ENCODE results near the gene PRR5L. TPM values are rescaled to one million over a fixed set of nuclear protein-coding genes. Genes with fewer than 3 reads are reported as not detected.

PRR5L gene, protein sequence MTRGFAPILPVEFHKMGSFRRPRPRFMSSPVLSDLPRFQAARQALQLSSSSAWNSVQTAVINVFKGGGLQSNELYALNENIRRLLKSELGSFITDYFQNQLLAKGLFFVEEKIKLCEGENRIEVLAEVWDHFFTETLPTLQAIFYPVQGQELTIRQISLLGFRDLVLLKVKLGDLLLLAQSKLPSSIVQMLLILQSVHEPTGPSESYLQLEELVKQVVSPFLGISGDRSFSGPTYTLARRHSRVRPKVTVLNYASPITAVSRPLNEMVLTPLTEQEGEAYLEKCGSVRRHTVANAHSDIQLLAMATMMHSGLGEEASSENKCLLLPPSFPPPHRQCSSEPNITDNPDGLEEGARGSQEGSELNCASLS
- total RNA-seq = 1 to 10 TPM; 1.1 to 3.4 (median 1.7) TPM

DNA sequence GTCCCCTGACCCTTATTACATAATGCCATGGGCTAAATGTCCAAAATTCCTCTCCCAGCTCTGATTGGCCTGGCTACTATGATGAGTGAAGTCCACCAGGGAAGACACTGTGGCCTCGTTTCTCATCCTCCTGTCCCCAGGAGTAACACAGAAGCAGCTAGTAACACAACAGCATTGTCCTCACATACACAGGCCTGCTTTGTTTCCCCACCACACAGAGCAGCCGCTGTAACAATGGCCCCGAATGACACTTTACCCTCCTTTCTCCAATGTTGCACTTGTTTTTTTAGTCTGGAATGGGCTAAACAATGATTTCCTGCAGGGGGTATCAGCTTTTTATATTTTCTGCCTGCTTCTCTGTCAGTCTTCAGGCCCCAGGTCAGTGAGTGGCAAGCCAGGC, at the start of gene PRR5L:
PRR5L (plus strand) TSS at position 363 of the 400 bp plus-strand sequence. CDS start 104,834 bp downstream, outside the sequence.
- no peak within 1 kb of the TSS for H3K4me3 ChIP-seq (ENCODE audit: low read depth, poor library complexity, severe bottlenecking)
- no peak for DNase-seq (ENCODE audit: low spot score in 2 of 2)
- 68 to 94% methylated on average over 3 of the region's 3 CpGs for WGBS, 2 donors
- intact Hi-C loops (cut with DNase I; ENCODE audit: low total_unique reads) = loop anchor here (5.0 kb wide), 1 partner anchor 196 kb away; no protein-coding TSS in a partner anchor
- no peak for TF ChIP-seq POLR2A (IDR thresholded peaks at IDR 0.05)
- TF ChIP-seq, protein P1, sequence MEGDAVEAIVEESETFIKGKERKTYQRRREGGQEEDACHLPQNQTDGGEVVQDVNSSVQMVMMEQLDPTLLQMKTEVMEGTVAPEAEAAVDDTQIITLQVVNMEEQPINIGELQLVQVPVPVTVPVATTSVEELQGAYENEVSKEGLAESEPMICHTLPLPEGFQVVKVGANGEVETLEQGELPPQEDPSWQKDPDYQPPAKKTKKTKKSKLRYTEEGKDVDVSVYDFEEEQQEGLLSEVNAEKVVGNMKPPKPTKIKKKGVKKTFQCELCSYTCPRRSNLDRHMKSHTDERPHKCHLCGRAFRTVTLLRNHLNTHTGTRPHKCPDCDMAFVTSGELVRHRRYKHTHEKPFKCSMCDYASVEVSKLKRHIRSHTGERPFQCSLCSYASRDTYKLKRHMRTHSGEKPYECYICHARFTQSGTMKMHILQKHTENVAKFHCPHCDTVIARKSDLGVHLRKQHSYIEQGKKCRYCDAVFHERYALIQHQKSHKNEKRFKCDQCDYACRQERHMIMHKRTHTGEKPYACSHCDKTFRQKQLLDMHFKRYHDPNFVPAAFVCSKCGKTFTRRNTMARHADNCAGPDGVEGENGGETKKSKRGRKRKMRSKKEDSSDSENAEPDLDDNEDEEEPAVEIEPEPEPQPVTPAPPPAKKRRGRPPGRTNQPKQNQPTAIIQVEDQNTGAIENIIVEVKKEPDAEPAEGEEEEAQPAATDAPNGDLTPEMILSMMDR (IDR thresholded peaks at IDR 0.05) = no peak

DNA sequence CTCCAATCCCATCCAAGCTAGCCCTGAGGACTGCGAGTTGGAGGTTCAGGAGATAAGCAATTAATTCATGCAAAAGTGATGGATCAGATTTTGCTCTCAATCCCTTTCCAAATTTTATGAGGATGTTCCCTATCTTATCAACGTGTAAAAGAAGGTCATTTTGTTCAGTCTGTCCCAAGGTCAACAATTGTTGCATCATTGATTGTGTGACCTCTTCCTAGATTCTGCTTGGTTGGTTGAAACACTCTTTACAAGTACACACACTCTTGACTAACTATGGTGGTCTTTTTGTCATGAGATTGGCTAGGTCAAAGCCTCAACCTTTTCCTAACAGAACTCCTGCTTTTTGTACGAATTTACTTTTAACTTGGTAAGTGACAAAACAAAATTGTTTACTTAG, 48.6 kb upstream of the PRR5L start:
- H3K4me3 ChIP-seq (ENCODE audit: low read depth, poor library complexity, severe bottlenecking) = no peak overlapping the region
- intact Hi-C loops (cut with DNase I; ENCODE audit: low total_unique reads) = no loop called here
- WGBS, 2 donors = 47 to 59% methylated on average over 3 of the region's 3 CpGs
- no peak for TF ChIP-seq POLR2A (IDR thresholded peaks at IDR 0.05)
- TF ChIP-seq, protein P1 (IDR thresholded peaks at IDR 0.05) = no peak
- DNase-seq (ENCODE audit: low spot score in 2 of 2) = no peak

DNA sequence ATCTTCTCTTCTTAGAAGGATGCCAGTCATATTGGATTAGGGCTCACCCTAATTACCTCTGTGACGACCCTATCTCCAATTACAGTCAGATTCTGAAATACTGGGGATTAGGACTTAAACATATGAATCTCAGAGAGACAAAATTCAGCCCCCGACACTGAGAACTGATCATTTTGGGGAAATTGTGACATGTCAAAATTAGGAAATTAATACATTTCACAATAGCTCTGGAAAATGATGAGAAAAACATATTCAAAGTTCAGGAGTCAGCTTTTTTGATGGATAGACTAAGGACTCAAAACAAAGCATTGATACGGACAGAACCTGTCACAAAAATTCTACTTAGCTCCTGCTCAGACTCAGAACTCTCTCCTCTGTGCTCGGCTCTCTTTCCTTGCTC, 47.7 kb upstream of the PRR5L start:
- intact Hi-C loops (cut with DNase I; ENCODE audit: low total_unique reads) = no loop called here
- H3K4me3 ChIP-seq (ENCODE audit: low read depth, poor library complexity, severe bottlenecking) = no peak overlapping the region
- no peak for TF ChIP-seq POLR2A (IDR thresholded peaks at IDR 0.05)
- TF ChIP-seq, protein P1 (IDR thresholded peaks at IDR 0.05) = no peak
- no peak for DNase-seq (ENCODE audit: low spot score in 2 of 2)
- WGBS, 2 donors = 80 to 83% methylated on average over 4 of the region's 4 CpGs

DNA sequence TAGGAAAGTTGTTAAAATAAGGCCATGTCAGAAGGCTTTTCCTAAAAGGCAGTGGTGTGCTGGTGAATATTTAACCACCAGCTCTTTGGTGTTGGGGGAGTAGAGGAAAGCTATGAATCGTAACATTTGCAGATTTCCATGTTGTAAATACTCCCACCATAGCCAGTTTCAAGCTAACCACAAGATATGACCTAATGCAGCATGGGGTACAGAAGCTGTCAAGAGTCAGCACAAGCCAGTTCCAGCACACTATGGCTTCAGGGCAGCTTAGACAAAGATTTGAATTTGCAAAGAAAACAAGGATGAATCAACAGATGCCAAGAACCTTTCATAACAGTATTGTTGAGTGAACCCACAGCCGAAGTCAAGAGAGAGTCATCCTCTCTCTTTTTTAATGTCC, 46.8 kb upstream of the PRR5L start:
- intact Hi-C loops (cut with DNase I; ENCODE audit: low total_unique reads) = no loop called here

DNA sequence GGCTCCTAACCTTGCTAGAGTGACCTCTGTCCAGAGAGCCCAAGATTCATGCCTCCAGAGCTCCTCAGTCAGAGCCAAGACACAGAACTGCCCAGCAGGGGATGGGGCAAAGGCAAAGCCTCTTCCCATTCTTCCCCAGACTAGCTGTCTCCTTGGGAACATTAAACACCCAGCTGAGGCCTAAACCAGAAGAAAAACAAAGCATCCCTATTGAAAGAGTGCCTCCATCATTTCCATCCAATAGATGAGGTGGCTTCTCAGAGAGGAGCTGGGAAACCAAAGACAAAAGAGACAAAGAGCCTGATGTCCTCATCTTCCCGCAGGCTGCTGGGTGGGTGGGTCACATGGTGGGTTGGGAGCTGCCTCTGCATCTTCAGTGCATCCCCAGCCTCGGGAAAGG, 44.3 kb upstream of the PRR5L start:
- intact Hi-C loops (cut with DNase I; ENCODE audit: low total_unique reads) = loop anchor here (10.0 kb wide), 1 partner anchor 417 kb away; no protein-coding TSS in a partner anchor
- TF ChIP-seq, protein P1 (IDR thresholded peaks at IDR 0.05) = no peak
- no peak for TF ChIP-seq POLR2A (IDR thresholded peaks at IDR 0.05)
- DNase-seq (ENCODE audit: low spot score in 2 of 2) = no peak
- 81 to 83% methylated on average over 2 of the region's 2 CpGs for WGBS, 2 donors
- H3K4me3 ChIP-seq (ENCODE audit: low read depth, poor library complexity, severe bottlenecking) = no peak overlapping the region

More for the DNA sequence above, 46.8 kb upstream of the PRR5L start:
- no peak for DNase-seq (ENCODE audit: low spot score in 2 of 2)
- TF ChIP-seq, protein P1 (IDR thresholded peaks at IDR 0.05) = no peak
- TF ChIP-seq POLR2A (IDR thresholded peaks at IDR 0.05) = no peak
- no peak overlapping the region for H3K4me3 ChIP-seq (ENCODE audit: low read depth, poor library complexity, severe bottlenecking)
- whole genome bisulfite sequencing, 2 donors = 52 to 57% methylated on average over 2 of the region's 2 CpGs
